NCI-H128 (cell line): ENCODE measurements around the gene RASAL1.
A peak's percentile ranks its signal among the peaks of the same experiment; 100 is the strongest.

ENCODE experiments used
- DNase-seq: peaks from one replicate; lab custom pipeline; 2025; ENCODE audit not compliant: unreplicated experiment; lab: John Stamatoyannopoulos, UW

The RASAL1 gene

DNA sequence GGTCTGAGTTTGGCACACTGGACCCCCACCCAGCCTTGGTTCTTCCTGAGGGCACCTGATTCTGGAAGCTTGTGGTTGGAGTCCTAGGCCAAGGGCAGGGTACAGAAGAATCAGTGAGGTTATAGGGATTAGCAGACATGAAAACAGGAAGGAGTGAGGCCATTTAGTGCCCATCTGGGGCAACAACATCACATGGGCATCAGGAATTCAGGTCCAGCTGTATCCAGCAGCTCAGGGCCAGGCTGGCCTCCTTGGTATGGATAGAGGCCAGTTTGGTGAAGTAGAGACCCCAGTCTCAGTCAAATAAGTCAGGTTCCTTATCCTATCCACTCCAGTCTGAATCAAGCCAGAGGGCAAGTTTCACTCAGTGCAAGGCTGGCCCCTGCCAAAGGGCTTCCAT, 36.2 kb downstream of the RASAL1 start:
- DNase-seq: no peak

DNA sequence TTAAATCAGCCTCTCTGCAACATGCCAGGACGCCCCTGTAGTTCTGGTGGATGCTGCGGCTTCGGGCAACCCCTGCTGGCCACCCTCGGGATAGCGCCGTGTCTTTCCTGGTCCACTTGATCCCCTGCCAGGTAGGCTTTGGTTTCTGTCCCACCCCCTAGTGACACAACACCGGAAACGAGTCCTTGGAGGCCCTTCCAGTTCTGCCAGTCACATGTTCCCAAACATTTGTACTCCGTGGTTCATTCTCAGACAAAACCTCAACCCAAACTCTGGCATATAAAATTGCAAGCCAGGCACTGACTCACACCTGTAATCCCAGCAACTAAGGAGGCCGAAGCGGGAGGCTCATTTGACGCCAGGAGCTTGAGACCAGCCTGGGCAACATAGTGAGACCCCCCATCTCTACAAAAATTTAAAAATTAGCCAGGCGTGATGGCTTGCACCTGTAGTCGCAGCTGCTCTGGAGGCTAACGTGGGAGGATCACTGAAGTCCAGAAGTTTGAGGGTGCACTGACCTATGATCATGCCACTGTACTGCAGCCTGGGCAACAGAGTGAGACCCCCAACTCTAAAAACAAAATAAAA, 37.0 kb downstream of the RASAL1 start:
- DNase-seq: peak; percentile 63

- no peak for DNase-seq
These were observed 37.7 kb downstream of the RASAL1 start for GRCh38 chr12:113097716-113098440.

DNA sequence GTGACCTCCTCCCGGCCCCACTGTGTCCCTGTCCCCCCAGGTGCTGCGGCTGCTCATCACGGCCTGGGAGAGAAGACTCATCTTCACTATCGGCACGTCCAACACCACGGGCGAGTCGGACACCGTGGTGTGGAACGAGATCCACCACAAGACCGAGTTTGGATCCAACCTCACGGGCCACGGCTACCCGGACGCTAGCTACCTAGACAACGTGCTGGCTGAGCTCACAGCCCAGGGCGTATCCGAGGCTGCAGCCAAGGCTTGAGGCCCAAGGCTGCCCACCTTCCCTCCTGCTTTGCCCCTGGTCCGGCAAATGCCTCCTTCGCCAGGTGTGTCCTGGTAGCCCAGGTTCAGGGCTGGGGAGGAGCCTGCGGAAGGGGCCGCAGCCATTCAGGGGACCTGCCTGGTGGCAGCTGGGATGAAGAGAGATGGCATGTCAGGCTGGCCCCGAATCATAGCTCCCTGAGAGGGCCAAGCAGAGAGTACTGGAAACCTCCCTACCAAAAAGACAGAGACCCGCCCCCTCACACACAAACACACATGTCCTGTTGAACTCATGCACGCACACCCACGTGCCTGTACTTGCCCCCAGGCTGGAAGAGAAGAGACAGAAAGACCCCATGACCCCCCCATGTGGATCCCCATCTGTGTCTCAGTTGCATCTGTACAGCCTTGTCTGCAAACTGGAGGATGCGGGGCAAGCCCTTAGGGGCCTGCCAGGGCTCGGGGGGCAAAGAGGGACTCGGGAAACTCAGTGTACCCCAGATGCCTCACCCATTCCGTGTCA, 38.7 kb downstream of the RASAL1 start:
- DNase-seq: no peak

DNA sequence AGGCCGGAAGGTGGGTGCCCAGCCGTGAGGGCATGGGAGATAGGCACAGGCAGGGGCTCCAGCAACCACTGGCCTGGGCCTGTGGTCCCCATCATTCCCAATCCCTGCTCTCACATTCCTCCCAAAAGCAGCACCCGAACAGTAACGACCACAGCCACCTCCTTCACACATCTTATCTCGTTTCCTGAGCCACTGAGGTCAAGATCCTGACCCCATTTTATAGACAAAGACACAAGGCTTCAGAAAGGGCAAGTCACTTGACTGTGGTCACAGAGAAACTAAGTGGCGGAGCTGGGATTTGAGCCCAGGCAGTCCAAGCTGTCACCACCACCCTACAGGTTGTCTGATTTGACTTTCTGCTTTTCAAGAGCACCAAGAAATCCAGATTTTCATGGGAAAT, 40.2 kb downstream of the RASAL1 start:
- DNase-seq: no peak

- no peak for DNase-seq
These were observed 40.8 kb downstream of the RASAL1 start for GRCh38 chr12:113094738-113095137.

DNA sequence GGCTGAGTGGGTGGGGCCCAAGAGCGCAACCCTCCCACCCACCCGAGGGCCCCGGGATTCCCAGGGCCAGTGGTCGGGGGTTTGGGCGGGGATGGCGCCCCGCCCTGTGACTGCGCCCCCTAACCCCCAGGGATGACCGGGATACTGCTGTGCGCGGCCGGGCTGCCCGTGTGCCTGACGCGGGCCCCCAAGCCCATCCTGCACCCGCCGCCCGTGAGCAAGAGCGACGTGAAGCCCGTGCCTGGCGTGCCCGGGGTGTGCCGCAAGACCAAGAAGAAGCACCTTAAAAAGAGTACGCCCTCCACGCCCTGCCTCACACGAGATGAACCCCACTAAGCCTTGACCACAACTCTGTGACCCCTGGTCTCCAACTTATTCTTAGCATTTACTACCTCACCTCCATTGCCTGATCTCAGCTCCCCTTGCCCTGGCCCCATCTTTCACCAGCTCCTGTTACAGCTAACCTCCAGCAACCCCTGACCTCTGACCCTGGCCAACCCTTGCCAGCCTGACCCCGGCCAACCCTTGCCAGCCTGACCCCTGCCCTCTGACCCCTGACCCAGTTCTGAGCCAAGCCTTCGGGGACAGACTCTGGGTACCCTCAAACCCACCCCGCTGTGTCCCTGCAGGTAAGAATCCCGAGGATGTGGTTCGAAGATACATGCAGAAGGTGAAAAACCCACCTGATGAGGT, 42.0 kb downstream of the RASAL1 start:
- DNase-seq: no peak

- no peak for DNase-seq
These were observed 42.8 kb downstream of the RASAL1 start for GRCh38 chr12:113092607-113093408.

DNA sequence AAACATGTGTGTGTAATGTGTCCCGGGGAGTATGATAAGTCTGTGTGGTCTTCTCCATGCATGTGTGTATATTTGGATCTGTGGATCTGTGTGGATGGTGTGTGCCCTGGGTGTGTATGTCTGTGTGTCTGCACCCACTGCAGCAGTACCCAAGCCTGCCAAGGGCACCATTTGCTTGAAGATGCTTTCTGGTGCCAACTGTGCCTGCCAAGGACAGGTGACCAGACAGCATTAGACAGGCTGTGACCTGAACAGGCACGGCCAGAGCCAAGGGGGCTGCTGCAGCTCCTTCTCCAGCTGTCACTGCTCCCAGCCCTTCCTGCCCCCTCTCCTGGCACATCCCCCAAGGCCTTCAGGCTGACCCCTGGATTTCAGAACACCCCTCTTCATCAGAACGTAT, 44.1 kb downstream of the RASAL1 start:
- no peak for DNase-seq

DNA sequence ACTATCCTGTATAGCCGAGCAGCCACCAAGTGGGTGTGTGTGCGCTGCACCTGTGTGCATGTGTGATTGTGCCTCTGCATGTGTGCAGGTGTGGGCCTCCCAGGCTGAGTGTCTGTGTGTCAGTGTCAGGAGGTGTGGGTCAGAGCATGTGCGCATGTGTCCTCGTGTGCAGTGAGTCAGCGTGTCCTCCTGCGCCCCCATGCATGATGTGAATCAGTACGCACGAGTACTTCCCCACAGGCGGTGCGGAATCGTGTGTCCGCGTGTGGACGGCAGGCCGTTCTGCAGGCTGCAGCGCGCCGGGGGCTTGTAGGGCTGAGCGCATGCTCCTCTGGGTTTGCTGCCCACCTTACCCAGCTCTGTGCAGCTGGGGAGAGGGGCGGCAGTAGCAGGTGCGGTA, 44.8 kb downstream of the RASAL1 start:
- no peak for DNase-seq

- no peak for DNase-seq
These were observed 45.7 kb downstream of the RASAL1 start for GRCh38 chr12:113089839-113090238.

GRCh38 chr12:113088971-113089756, 46.4 kb downstream of the RASAL1 start:
- no peak for DNase-seq

DNA sequence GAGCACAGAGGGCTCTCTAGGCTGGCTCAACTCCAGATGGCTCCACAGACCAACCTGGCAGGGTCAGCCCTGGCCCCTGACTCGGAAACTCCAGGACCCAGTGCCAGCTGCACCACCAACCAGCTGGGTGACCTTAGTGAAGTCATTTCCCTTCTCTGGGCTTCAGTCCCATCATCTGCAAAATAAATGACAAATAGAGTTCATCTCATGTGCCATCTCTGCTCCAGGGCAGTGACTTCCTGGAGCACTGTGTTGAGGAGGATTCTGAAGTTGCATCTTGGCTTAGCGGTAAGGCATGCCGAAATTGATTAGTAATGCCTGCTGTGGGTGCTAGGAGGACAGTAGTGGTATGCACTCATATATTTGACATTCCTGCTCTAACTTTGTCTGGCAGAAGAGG, 47.5 kb downstream of the RASAL1 start:
- no peak for DNase-seq

GRCh38 chr12:113087193-113087592, 48.4 kb downstream of the RASAL1 start:
- DNase-seq: no peak

DNA sequence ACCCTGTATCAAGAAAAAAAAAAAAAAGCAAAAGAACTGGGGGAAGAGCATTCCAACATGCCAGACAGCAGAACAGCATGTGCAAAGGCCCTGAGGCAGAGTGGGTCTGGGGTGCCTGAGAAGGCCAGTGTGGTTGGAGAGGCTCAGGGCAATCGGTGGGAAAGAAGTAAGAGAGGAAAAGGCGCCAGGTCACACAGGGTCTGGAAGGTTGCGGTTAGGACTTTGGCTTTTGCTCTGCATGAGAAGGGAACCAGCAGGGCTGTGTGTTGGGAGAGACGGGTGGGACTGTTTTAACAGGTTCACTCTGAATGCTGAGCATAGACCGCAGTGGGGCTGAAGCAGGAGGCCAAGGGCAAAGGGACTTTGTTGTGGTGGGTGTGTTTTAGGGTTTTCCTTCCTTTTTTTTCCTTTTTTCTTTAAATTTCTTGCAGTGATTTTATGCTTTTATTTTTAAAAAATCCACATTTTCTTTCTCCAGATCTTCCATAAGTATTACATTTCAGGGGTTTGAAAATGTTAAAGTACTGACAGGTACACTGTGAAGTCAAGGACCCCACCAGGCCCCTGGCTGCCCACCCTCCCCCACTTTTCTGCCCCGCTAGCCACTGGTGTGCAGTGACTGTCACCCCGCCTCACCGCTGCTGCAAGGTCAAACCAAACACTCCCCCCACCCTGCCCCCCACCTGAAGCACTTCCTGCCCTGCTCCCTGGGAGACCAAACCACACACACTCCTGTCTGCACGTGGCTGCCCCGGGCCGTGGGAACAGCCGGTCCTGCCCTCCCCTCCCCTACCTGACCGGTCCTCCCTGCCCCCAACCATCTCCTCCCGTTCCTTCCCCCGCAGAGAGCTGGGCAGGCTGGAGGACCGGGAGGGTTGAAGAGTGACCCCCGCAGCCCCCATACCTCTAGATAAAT, 49.1 kb downstream of the RASAL1 start:
- no peak for DNase-seq

DNA sequence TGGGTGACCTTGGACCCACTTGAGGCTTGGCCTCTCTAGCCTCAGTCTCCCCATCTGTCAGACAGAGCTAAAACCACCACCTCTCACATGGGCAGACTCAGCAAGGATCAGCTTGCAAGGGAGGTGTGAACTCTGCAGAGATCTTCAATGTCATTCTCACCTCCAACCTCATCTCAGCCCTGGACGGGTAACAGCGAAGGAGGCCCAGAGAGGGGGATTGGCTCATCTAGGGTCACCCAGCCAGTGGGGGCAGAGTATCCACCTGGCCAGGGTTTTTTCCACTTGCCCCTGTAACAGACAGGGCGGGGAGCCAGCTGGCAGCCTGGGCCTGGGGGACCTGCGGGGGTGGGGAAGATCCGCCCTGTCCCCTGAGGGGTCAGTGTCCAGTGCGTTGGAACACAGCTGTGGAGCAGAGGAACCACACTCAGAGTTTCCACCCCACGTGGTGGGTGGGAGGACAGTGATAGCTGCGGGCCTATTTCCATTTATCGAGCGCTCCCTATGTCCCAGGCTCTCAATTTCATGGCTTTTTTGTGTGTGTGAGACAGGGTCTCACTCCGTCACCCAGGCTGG, 51.6 kb downstream of the RASAL1 start:
- DNase-seq: no peak

DNA sequence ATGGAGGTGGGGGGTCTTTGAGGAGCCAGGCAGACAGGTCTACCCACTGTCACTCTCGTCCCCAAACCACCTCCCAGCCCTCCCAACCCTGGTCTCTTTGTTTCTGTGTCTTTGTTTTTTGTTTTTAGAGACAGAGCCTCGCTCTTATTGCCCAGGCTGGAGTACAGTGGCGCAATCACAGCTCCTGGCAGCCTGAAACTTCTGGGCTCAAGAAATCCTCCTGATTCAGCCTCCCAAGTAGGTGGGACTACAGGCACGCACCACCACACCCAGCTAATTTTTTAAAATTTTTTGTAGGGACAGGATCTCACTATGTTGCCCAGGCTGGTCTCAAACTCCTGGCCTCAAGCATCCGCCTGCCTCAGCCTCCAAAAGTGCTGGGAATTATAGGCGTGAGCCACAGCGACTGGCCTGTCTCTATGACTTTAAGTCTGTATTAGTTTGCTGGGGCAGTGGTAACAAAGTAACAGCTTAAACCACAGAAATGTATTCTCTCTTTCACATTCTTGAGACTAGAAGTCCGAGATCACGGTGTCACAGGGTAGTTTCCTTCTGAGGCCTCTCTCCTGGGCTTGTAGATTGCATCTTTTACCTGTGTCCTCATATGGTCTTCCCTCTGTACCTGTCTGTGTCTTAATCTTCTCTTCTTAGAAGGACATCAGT, 52.9 kb downstream of the RASAL1 start:
- DNase-seq: no peak

- DNase-seq: no peak
These were observed 53.7 kb downstream of the RASAL1 start for GRCh38 chr12:113081873-113082272.
